ENCODE data around the gene TMEFF1. TPM values are rescaled to one million over a fixed set of nuclear protein-coding genes. Genes with fewer than 3 reads are reported as not detected.

The TMEFF1 gene
- total and polyA plus RNA-seq, 10 of the 15 experiments (the other 5 are each of a cell fraction or from before 2014, with no cell fraction given), result 0.03 to 0.55 (median 0.11) TPM; not detected in 3

GRCh38 chr9:100601216-100601615 lies 128.3 kb downstream of the TMEFF1 start:
- SMC1A ChIA-PET (ENCODE audit: uncharacterized antibody, unreplicated experiment), result interaction anchor here (0.9 to 2.7 kb wide), 9 partner anchors 16 to 712 kb away, joined by 3 to 10 read pairs (median 4); no protein-coding TSS in a partner anchor
- peak; percentile 65 for TF ChIP-seq SMC3 (IDR thresholded peaks at IDR 0.05; ENCODE audit: borderline replicate concordance, low read length)
- TF ChIP-seq SRF (IDR thresholded peaks at IDR 0.05; ENCODE audit: low read depth in 2 of 2, low read length in 2 of 2), result 0 out of 4 replicates have a peak, but pooled peaks of 1 of the 2 experiments have one; percentile 9
- peak; percentile 75 for TF ChIP-seq RAD21 (IDR thresholded peaks at IDR 0.05; ENCODE audit: insufficient read depth, low read depth, low read length)
- TF ChIP-seq CTCF (IDR thresholded peaks at IDR 0.05 in 2 of 3, conservative IDR thresholded peaks at IDR 0.05 in 1 of 3; ENCODE audit: control insufficient read depth in 2 of 3, extremely low read depth in 1 of 3, insufficient read depth in 1 of 3, low read depth in 3 of 3, low read length in 3 of 3), result peak; percentile 78 to 86 (median 78)
- TF ChIP-seq MYB (IDR thresholded peaks at IDR 0.05; ENCODE audit: borderline replicate concordance, low read depth, low read length), result no peak
- 0 out of 2 replicates have a peak, but pooled peaks have one; percentile 20 for TF ChIP-seq E2F4 (IDR thresholded peaks at IDR 0.05; ENCODE audit: low read depth, low read length)
- no peak overlapping the region for H3K4me2 ChIP-seq (ENCODE audit: control insufficient read depth, insufficient read depth)
- H3K4me3 ChIP-seq, result no peak overlapping the region
- POLR2A ChIA-PET, result no interaction called here
- intact Hi-C loops (cut with micrococcal nuclease; ENCODE audit: unreplicated experiment), result loop anchor here (1.0 kb wide), 1 partner anchor 710 kb away; no protein-coding TSS in a partner anchor
- no peak overlapping the region for H3K27ac ChIP-seq (ENCODE audit: control insufficient read depth, insufficient read depth)
- no peaks in the 10 kb centered on the region for H3K36me3 ChIP-seq (ENCODE audit: control insufficient read depth in 2 of 2, insufficient read depth in 2 of 2, low read length in 1 of 2)
- RAD21 ChIA-PET (ENCODE audit: unreplicated experiment), result interaction anchor here (0.6 to 5.4 kb wide), 2 partner anchors 31 to 711 kb away, joined by 3 to 32 read pairs; no protein-coding TSS in a partner anchor
- no peaks in the 10 kb centered on the region; a peak in 2 of 4 replicates for H3K27me3 ChIP-seq (replicated peaks in 1 of 2; ENCODE audit: control insufficient read depth in 2 of 2, insufficient read depth in 2 of 2, low read length in 1 of 2)
- FAIRE-seq, result no peak
- ATAC-seq, result peak; percentile 85
- H4K20me1 ChIP-seq (ENCODE audit: control insufficient read depth, insufficient read depth), result no peaks in the 10 kb centered on the region
- in situ Hi-C loops (cut with MboI), result loop anchor here (10.0 kb wide), 1 partner anchor 704 kb away; no protein-coding TSS in a partner anchor
- no peak for DNase-seq (ENCODE audit: low read depth, low spot score)
- no peaks in the 10 kb centered on the region for H3K4me1 ChIP-seq (ENCODE audit: control insufficient read depth, insufficient read depth, low read length)
- no peak overlapping the region for H2AFZ ChIP-seq (ENCODE audit: control insufficient read depth, low read depth, low read length)
- H3K9ac ChIP-seq (ENCODE audit: control insufficient read depth, insufficient read depth, low read length), result no peak overlapping the region
- BruUV-seq (replicated peaks), result no TSS peak
- H3K9me3 ChIP-seq (replicated peaks; ENCODE audit: control insufficient read depth, insufficient read depth, low read length), result no peaks in the 10 kb centered on the region
- CTCF ChIA-PET, result interaction anchor here (0.5 to 4.2 kb wide), 24 partner anchors 9 to 711 kb away, joined by 3 to 56 read pairs (median 4); partner anchors contain the start of gene TEX10
- no peaks in the 10 kb centered on the region for H3K79me2 ChIP-seq (ENCODE audit: control insufficient read depth, insufficient read depth, low read length)

Measured in GM12878 (cell line).